ENCODE data around the gene TOPORS.

DNA sequence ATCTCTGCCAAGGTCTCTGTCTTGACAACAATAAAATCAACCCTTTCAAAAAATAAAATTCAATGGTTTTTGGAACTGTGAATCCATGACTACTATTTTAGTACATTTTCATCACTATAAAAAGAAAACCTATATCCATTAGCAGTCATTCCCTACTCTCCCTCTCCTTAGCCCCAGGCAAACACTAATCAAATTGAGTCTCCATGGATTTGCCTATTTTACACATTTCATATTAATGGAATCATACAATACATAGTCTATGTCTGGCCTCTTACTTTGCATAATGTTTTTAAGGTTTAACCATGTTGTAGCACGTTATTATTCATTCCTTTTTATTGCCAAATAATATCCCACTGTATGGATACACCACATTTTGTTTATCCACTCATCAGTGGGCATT lies 50.5 kb downstream of the TOPORS start:
- TF ChIP-seq POLR2AphosphoS5 (IDR thresholded peaks at IDR 0.05; ENCODE audit: low read depth, low read length) (no peak), CTCF (IDR thresholded peaks at IDR 0.05) (no peak), EZH2phosphoT487 (IDR thresholded peaks at IDR 0.05; ENCODE audit: borderline replicate concordance, low read depth) (no peak), REST (IDR thresholded peaks at IDR 0.05; ENCODE audit: low read depth, low read length) (no peak), FOXM1 (IDR thresholded peaks at IDR 0.05; ENCODE audit: low read depth) (no peak)
- TF ChIP-seq, protein P1, sequence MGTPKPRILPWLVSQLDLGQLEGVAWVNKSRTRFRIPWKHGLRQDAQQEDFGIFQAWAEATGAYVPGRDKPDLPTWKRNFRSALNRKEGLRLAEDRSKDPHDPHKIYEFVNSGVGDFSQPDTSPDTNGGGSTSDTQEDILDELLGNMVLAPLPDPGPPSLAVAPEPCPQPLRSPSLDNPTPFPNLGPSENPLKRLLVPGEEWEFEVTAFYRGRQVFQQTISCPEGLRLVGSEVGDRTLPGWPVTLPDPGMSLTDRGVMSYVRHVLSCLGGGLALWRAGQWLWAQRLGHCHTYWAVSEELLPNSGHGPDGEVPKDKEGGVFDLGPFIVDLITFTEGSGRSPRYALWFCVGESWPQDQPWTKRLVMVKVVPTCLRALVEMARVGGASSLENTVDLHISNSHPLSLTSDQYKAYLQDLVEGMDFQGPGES (IDR thresholded peaks at IDR 0.05; ENCODE audit: low read depth, low read length) = no peak

Measured in SK-N-SH (cell line).